GM12874 (cell line): ENCODE data around the gene SERF1B.
"Not testable (repeated sequence)": the region's sequence is repeated elsewhere in the genome, so short reads cannot be mapped to it uniquely, and the experiment has no call there.

ENCODE experiments used
- CTCF ChIP-seq: IDR thresholded peaks from 2 replicates; pipeline ENCODE4 v1.5.1; 2011; ENCODE audit warnings: low read depth, mild to moderate bottlenecking, control low read depth, low read length, moderate library complexity; ENCODE audit not compliant: insufficient read depth

Gene SERF1B

GRCh38 chr5:70025106-70025844 is at the start of gene SERF1B:
Gene SERF1B (plus strand): TSS chr5:70025251. CDS start chr5:70025452, 201 bp downstream.
- TF ChIP-seq CTCF = not testable (repeated sequence)
